Gastroesophageal sphincter (tissue), 4 donors: ENCODE results near the gene AGO3. TPM values are rescaled to one million over a fixed set of nuclear protein-coding genes. Genes with fewer than 3 reads are reported as not detected.

Experiments used
- ATAC-seq: fragments of 150-250 bp; one replicate; pipeline ENCODE4 v1.9.1; 2016; ENCODE audit warnings: mild to moderate bottlenecking, moderate library complexity
- H3K27ac ChIP-seq, 4 donors: fragments of 200-600 bp; sonication (generic) in 3 of 4; 1 replicate in 3 of 4; 2 replicates in 1 of 4; pipeline ENCODE4 v1.5.1; 2016 to 2019
- H3K27me3 ChIP-seq: fragments of 200-600 bp; sonication (generic); one replicate; pipeline ENCODE4 v1.5.1; 2019
- H3K36me3 ChIP-seq, 2 donors: fragments of 200-600 bp; sonication (generic); one replicate each; pipeline ENCODE4 v1.5.1; 2019; ENCODE audit warnings: control low read depth in 1 of 2
- H3K4me1 ChIP-seq, 3 donors: fragments of 200-600 bp; sonication (generic); 1 replicate in 2 of 3; 2 replicates in 1 of 3; pipeline ENCODE4 v1.5.1; 2016 to 2019; ENCODE audit warnings: control low read depth in 2 of 3
- H3K4me3 ChIP-seq, 2 donors: fragments of 200-600 bp; sonication (generic); one replicate each; pipeline ENCODE4 v1.5.1; 2019; ENCODE audit warnings: mild to moderate bottlenecking in 1 of 2, moderate library complexity in 1 of 2
- H3K9me3 ChIP-seq, 3 donors: fragments of 200-600 bp; sonication (generic); one replicate each; pipeline ENCODE4 v1.5.1; 2017 to 2019; ENCODE audit warnings: control low read depth in 2 of 3
- EP300 ChIP-seq: sonication (generic); formaldehyde crosslinking; IDR thresholded peaks from one replicate; pipeline ENCODE4 v1.6.1; 2017; ENCODE audit warnings: antibody characterized with exemption, mild to moderate bottlenecking
- POLR2A ChIP-seq, 2 donors: fragments of 450-650 bp; IDR thresholded peaks; one replicate each; pipeline ENCODE4 v1.6.1; 2017; ENCODE audit warnings: antibody characterized with exemption in 2 of 2, mild to moderate bottlenecking in 2 of 2, moderate library complexity in 1 of 2
- POLR2AphosphoS5 ChIP-seq: sonication (generic); formaldehyde crosslinking; IDR thresholded peaks from one replicate; pipeline ENCODE4 v1.6.1; 2017; ENCODE audit warnings: antibody characterized with exemption
- WGBS, 2 donors: methylation state at CpG; one replicate each; pipeline ENCODE4 v1.1.5; 2018; ENCODE audit warnings: low coverage in 1 of 2; 5-methylcytosine and 5-hydroxymethylcytosine counted together
- total RNA-seq, 4 donors: library from RNA; depleted of rRNA; stranded (reverse); fragments of >200 nt; gene quantifications; one replicate each; pipeline ENCODE4 v1.1.0, GENCODE V29; 2016
- TF ChIP-seq, protein P1 (sequence below), 4 experiments: fragments of 200-600 bp in 2 of 4; fragments of 450-650 bp in 2 of 4; sonication (generic) in 1 of 4; IDR thresholded peaks; one replicate each; pipeline ENCODE4 v1.5.1; 2017 to 2019; ENCODE audit warnings: antibody characterized with exemption in 4 of 4, mild to moderate bottlenecking in 2 of 4, moderate library complexity in 2 of 4

The AGO3 gene
- total RNA-seq, 4 donors from 2014 or later = 33.9 to 36.9 (median 34.2) TPM

DNA sequence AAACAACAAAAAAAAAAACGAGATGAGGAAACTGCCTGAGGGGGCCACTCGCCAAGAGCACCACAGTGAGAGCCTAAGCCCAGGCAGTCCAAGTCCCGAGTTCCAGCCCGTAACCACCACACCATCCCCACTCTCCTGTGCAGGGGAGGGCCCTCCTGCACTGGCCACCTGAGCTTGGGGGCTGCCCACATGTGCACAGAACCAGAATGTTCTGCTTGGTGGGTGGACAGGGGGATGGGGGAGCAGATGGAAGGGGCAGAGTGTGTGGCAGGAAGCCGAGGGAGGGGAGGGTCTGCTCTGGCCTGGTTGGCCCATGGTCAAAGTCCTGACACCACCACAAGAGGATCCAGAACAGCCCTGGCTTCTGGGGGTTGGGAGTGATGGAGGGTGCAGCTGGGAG is 175.4 kb downstream of the AGO3 start:
- Histone ChIP-seq H3K27me3 (no peaks in the 10 kb centered on the region), H3K9me3 (no peaks in the 10 kb centered on the region), H3K4me1 (no peaks in the 10 kb centered on the region), H3K27ac (no peak overlapping the region), H3K4me3 (no peak overlapping the region), H3K36me3 (no peaks in the 10 kb centered on the region)
- WGBS, 2 donors = 23 to 47% methylated on average over 2 to 3 of the region's 5 CpGs
- TF ChIP-seq POLR2A (IDR thresholded peaks at IDR 0.05) = no peak
- no peak for TF ChIP-seq EP300
- no peak for ATAC-seq

DNA sequence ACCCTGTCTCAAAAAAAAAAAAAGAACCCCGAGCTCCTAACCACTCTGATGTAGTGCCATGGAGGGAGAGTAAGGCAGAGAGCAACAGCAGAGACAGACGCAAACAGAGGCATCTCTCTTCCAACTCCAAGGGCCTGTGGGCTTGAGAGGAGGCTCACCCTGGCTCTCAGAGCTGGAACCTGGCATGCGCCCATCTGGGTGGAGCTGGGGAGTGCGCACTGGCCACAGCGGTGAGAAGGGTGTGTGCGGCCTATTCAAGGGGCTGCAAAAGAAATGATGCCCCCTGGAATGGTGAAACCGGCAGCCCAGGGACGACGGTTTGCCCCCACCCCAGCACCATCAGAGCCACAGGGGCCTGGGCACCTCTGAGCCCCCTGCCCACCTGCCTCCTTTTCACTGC is 176.5 kb downstream of the AGO3 start:
- no peak for TF ChIP-seq POLR2AphosphoS5
- TF ChIP-seq EP300 = no peak
- no peak for TF ChIP-seq POLR2A (IDR thresholded peaks at IDR 0.05)
- TF ChIP-seq, protein P1, sequence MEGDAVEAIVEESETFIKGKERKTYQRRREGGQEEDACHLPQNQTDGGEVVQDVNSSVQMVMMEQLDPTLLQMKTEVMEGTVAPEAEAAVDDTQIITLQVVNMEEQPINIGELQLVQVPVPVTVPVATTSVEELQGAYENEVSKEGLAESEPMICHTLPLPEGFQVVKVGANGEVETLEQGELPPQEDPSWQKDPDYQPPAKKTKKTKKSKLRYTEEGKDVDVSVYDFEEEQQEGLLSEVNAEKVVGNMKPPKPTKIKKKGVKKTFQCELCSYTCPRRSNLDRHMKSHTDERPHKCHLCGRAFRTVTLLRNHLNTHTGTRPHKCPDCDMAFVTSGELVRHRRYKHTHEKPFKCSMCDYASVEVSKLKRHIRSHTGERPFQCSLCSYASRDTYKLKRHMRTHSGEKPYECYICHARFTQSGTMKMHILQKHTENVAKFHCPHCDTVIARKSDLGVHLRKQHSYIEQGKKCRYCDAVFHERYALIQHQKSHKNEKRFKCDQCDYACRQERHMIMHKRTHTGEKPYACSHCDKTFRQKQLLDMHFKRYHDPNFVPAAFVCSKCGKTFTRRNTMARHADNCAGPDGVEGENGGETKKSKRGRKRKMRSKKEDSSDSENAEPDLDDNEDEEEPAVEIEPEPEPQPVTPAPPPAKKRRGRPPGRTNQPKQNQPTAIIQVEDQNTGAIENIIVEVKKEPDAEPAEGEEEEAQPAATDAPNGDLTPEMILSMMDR (IDR thresholded peaks at IDR 0.05) = no peak
- H3K4me3 ChIP-seq = no peak overlapping the region
- H3K9me3 ChIP-seq = no peaks in the 10 kb centered on the region
- H3K27ac ChIP-seq = no peak overlapping the region
- WGBS, 2 donors = 60 to 93% methylated on average over 1 to 3 of the region's 9 CpGs
- no peaks in the 10 kb centered on the region for H3K36me3 ChIP-seq
- H3K27me3 ChIP-seq = no peaks in the 10 kb centered on the region
- no peaks in the 10 kb centered on the region for H3K4me1 ChIP-seq
- ATAC-seq = no peak

DNA sequence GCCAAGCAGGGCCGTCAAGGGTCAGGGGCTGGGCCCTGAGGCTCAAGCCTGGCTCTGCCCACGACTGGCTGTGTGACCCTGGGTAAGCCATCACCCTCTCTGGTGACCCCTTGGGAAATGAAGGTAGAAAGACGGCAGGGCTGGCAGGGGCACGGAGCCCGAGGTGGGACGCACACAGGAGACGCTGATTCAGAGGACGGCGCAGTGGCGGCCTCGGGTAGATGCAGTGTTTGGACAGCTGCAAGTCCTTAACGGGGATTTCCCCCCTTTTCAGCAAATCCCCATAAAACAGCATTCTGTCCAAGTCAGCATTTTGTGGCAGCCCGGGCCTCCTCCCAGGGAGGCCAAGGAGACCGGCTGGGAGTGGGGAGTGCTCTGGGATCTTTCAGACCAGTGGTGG is 177.4 kb downstream of the AGO3 start:
- TF ChIP-seq, protein P1 (IDR thresholded peaks at IDR 0.05) = no peak
- TF ChIP-seq POLR2AphosphoS5 (no peak), EP300 (no peak), POLR2A (IDR thresholded peaks at IDR 0.05) (no peak)
- H3K36me3 ChIP-seq = no peaks in the 10 kb centered on the region
- H3K4me1 ChIP-seq = no peaks in the 10 kb centered on the region
- ATAC-seq = no peak
- 70 to 76% methylated on average over 2 to 3 of the region's 14 CpGs for WGBS, 2 donors
- H3K9me3 ChIP-seq = no peaks in the 10 kb centered on the region
- H3K27ac ChIP-seq = no peak overlapping the region
- no peak overlapping the region for H3K4me3 ChIP-seq
- H3K27me3 ChIP-seq = no peaks in the 10 kb centered on the region

DNA sequence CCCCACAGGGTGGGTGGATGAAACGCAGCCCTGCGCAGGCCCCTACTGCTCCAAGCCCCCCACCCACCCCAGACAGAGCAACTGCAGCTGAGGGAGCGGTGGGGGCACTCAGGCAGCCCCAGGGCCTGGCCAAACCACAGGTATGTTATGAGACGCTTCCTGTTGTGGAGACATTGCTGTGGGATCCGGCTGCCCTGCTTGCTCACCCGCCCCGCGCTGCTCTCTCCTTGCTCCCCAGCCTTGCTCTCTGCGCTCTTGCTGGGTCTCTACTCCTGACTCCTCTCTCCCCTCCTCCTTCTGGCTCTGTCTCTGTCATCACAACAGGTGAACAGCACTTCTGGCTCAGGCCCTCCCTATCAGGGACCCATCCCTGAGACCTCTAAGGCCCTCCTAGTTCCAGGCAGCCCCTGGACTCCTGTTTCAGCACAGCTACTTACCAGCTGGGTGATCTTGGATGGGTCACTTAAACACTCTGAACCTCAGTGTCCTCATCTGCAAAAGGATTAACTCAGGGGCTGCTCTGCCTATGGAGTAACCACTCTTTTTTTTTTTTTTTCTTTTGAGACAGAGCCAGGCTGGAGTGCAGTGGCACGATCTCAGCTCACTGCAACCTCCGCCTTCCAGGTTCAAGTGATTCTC is 178.3 kb downstream of the AGO3 start:
- no peak overlapping the region for H3K4me3 ChIP-seq
- H3K9me3 ChIP-seq = no peaks in the 10 kb centered on the region
- H3K36me3 ChIP-seq = no peaks in the 10 kb centered on the region
- no peaks in the 10 kb centered on the region for H3K27me3 ChIP-seq
- 75% methylated on average over 2 of the region's 11 CpGs; no CpG with 5 or more reads in 1 of the 2 donors for WGBS, 2 donors
- no peak for ATAC-seq
- TF ChIP-seq POLR2A (IDR thresholded peaks at IDR 0.05) (no peak), EP300 (no peak), POLR2AphosphoS5 (no peak)
- TF ChIP-seq, protein P1 (IDR thresholded peaks at IDR 0.05) = no peak
- H3K4me1 ChIP-seq = no peaks in the 10 kb centered on the region
- H3K27ac ChIP-seq = no peak overlapping the region

DNA sequence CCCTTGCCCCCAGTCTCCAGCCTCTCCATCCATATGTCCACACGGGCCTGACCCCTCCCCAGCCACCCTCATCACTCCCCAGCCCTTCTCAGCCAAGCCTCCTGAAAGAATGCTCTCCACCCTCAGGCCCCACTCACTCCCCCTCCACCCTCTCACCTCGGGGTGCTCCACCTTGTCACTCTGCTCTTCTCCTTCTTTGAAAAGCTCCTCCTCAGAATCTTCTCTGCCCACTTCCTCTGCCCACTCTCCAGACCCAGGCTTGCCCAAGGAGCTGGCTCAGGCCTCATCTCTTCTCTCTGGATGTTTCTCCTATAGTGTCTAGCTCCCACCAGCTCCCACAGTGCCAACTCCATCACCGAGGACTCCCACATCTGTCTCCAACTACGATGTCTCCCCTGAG is 180.2 kb downstream of the AGO3 start:
- Histone ChIP-seq H3K4me3 (no peak overlapping the region), H3K27ac (no peak overlapping the region), H3K36me3 (no peaks in the 10 kb centered on the region), H3K4me1 (peaks cover 0 to 19% (median 9%) of the 10 kb centered on the region in 3 donors), H3K27me3 (no peaks in the 10 kb centered on the region), H3K9me3 (no peaks in the 10 kb centered on the region)
- WGBS, 2 donors = 60% methylated on average over 4 of the region's 4 CpGs; no CpG with 5 or more reads in 1 of the 2 donors
- no peak for ATAC-seq
- no peak for TF ChIP-seq POLR2AphosphoS5
- TF ChIP-seq EP300 = no peak
- TF ChIP-seq, protein P1 (IDR thresholded peaks at IDR 0.05) = no peak
- TF ChIP-seq POLR2A (IDR thresholded peaks at IDR 0.05) = no peak
